SKM-1 (cell line): Measurements from ENCODE around the gene MCF2L.

Source experiments
- DNase-seq: peaks from one replicate; lab custom pipeline; 2025; ENCODE audit not compliant: unreplicated experiment; lab: John Stamatoyannopoulos, UW

MCF2L gene

GRCh38 chr13:112962911-112963625, 5.9 kb upstream of the MCF2L start:
- no peak for DNase-seq

- no peak for DNase-seq
These were observed 5.4 kb upstream of the MCF2L start for GRCh38 chr13:112963641-112964040.

GRCh38 chr13:112964971-112965492, 4.0 kb upstream of the MCF2L start:
- DNase-seq, result no peak

GRCh38 chr13:112965573-112966115, 3.4 kb upstream of the MCF2L start:
- no peak for DNase-seq

- DNase-seq, result no peak
These were observed 2.2 kb upstream of the MCF2L start for GRCh38 chr13:112966776-112967175.

GRCh38 chr13:112967686-112968379, 1.2 kb upstream of the MCF2L start:
- no peak for DNase-seq

- no peak for DNase-seq
These were observed 569 bp upstream of the MCF2L start for GRCh38 chr13:112968380-112968909.

GRCh38 chr13:112969692-112970338, 801 bp downstream of the MCF2L start:
- no peak for DNase-seq

- DNase-seq, result no peak
These were observed 1.7 kb downstream of the MCF2L start for GRCh38 chr13:112970552-112971287.

GRCh38 chr13:112971288-112971643, 2.3 kb downstream of the MCF2L start:
- DNase-seq, result no peak

GRCh38 chr13:112972258-112972657, 3.2 kb downstream of the MCF2L start:
- DNase-seq, result no peak

- no peak for DNase-seq
These were observed 4.0 kb downstream of the MCF2L start for GRCh38 chr13:112972867-112973576.

GRCh38 chr13:112973577-112973951, 4.5 kb downstream of the MCF2L start:
- no peak for DNase-seq

- DNase-seq, result no peak
These were observed 5.1 kb downstream of the MCF2L start for GRCh38 chr13:112974125-112974524.

GRCh38 chr13:112974671-112975070, 5.7 kb downstream of the MCF2L start:
- DNase-seq, result no peak

- DNase-seq, result no peak
These were observed 6.5 kb downstream of the MCF2L start for GRCh38 chr13:112975401-112975939.

GRCh38 chr13:112976526-112976925, 7.5 kb downstream of the MCF2L start:
- DNase-seq, result no peak

- DNase-seq, result no peak
These were observed 8.1 kb downstream of the MCF2L start for GRCh38 chr13:112977091-112977490.

GRCh38 chr13:112977525-112977924, 8.5 kb downstream of the MCF2L start:
- DNase-seq, result no peak
